Stimulated activated CD8-positive, alpha-beta memory T cell treated with anti-CD3 and anti-CD28 coated beads, Interleukin-4, amount 100 ng/mL, for 1 hour (primary cell): Measurements from ENCODE around the gene SAAL1.

ENCODE experiments used
- DNase-seq, 2 donors: peaks; one replicate each; pipeline ENCODE4 v3.0.0-alpha.2; 2020; ENCODE audit warnings: low read depth in 2 of 2, low spot score in 1 of 2

The SAAL1 gene

GRCh38 chr11:18088966-18089365 lies 16.9 kb downstream of the SAAL1 start:
- DNase-seq, result no peak

- no peak for DNase-seq
These were observed 17.5 kb downstream of the SAAL1 start for GRCh38 chr11:18088366-18088765.

GRCh38 chr11:18081551-18081950 lies 24.3 kb downstream of the SAAL1 start:
- no peak for DNase-seq

GRCh38 chr11:18080451-18080850 lies 25.4 kb downstream of the SAAL1 start:
- no peak for DNase-seq

- DNase-seq, result no peak
These were observed 27.0 kb downstream of the SAAL1 start for GRCh38 chr11:18078909-18079308.

GRCh38 chr11:18075444-18075843 lies 30.4 kb downstream of the SAAL1 start:
- no peak for DNase-seq

GRCh38 chr11:18071098-18071705 lies 34.7 kb downstream of the SAAL1 start:
- no peak for DNase-seq

GRCh38 chr11:18067372-18067771 lies 38.5 kb downstream of the SAAL1 start:
- DNase-seq, result no peak

- DNase-seq, result no peak
These were observed 39.3 kb downstream of the SAAL1 start for GRCh38 chr11:18066626-18067025.

- no peak for DNase-seq
These were observed 40.3 kb downstream of the SAAL1 start for GRCh38 chr11:18065572-18065971.

- no peak for DNase-seq
These were observed 41.3 kb downstream of the SAAL1 start for GRCh38 chr11:18064450-18065054.

- no peak for DNase-seq
These were observed 41.9 kb downstream of the SAAL1 start for GRCh38 chr11:18063862-18064434.

- no peak for DNase-seq
These were observed 42.8 kb downstream of the SAAL1 start for GRCh38 chr11:18063125-18063524.

GRCh38 chr11:18061351-18061750 lies 44.5 kb downstream of the SAAL1 start:
- DNase-seq, result no peak

- DNase-seq, result no peak
These were observed 49.2 kb downstream of the SAAL1 start for GRCh38 chr11:18056561-18057181.

- DNase-seq, result no peak
These were observed 51.3 kb downstream of the SAAL1 start for GRCh38 chr11:18054511-18055103.

GRCh38 chr11:18050848-18051247 lies 55.0 kb downstream of the SAAL1 start:
- DNase-seq, result no peak

GRCh38 chr11:18046116-18046777 lies 59.6 kb downstream of the SAAL1 start, which contains the start of gene TPH1:
Gene TPH1 (minus strand): TSS chr11:18046269. CDS start chr11:18040762, 5,507 bp downstream.
- no peak for DNase-seq

GRCh38 chr11:18036456-18036855 lies 69.4 kb downstream of the SAAL1 start:
- no peak for DNase-seq
